Measurements from ENCODE around the gene CRISPLD2.

Gene CRISPLD2

DNA sequence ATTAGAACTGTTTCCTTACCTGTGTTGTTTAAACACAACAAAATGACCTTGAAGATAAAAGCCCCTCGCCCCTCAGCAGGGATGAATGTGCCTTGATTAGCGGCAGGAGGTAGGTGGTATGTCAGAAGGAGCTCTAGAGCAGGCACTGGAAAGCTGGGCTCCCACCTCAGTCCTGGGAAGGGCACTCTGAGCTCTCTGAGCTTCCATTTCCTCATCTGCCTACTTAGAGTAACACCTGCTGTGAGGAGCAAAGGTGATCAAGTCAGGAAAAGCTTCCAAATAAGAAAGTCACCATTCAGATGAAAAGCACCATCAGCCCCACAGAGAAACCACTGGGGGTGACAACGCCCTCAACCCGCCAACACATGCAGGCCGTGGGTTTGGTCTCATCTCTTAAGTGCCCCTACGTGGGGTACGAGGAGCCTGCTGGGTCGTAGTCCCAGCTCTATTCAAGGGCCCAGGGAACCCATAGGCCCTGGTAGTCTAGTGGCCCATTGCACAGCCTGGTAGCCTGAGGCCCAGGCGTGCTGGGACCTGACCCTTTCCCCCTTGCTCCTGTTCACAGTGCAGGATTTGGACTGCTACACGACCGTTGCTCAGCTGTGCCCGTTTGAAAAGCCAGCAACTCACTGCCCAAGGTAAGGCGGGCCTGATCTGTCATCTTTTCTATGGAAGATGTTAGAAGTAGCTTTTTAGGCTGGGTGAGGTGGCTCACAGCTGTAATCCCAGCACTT is 57.3 kb downstream of the CRISPLD2 start:
- DNase-seq (ENCODE audit: extremely low spot score) = no peak
- POLR2A ChIA-PET = no interaction called here
- TF ChIP-seq, protein P1, sequence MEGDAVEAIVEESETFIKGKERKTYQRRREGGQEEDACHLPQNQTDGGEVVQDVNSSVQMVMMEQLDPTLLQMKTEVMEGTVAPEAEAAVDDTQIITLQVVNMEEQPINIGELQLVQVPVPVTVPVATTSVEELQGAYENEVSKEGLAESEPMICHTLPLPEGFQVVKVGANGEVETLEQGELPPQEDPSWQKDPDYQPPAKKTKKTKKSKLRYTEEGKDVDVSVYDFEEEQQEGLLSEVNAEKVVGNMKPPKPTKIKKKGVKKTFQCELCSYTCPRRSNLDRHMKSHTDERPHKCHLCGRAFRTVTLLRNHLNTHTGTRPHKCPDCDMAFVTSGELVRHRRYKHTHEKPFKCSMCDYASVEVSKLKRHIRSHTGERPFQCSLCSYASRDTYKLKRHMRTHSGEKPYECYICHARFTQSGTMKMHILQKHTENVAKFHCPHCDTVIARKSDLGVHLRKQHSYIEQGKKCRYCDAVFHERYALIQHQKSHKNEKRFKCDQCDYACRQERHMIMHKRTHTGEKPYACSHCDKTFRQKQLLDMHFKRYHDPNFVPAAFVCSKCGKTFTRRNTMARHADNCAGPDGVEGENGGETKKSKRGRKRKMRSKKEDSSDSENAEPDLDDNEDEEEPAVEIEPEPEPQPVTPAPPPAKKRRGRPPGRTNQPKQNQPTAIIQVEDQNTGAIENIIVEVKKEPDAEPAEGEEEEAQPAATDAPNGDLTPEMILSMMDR (IDR thresholded peaks at IDR 0.05; ENCODE audit: control extremely low read depth, extremely low read depth, low read depth, missing control alignments) = no peak
- CTCF ChIA-PET = interaction anchor here (0.8 to 1.6 kb wide), 4 partner anchors 11 to 94 kb away, joined by 3 to 4 read pairs (median 4); no protein-coding TSS in a partner anchor

DNA sequence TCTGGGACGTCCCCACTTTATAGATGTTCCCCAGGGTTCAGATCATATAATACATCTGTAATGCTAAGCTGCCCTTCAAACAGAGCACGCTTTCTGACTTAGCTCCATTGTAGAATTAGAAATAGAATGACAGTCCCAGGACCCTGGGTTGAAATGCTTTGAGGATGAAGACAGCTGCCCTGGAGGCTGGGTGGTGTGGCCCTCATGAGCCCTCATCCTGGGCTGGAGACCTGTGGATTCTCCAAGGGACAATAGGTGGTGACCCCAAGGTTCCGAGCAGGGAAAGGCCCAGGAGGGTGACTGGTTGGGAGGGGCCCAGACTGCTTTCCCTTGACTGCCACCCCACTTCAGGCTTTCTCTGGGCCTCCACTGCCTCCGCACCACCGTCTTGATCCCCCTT is 59.0 kb downstream of the CRISPLD2 start:
- CTCF ChIA-PET = interaction anchor here (1.6 kb wide), 1 partner anchor 92 kb away, joined by 4 read pairs; no protein-coding TSS in a partner anchor
- POLR2A ChIA-PET = no interaction called here
- no peak for DNase-seq (ENCODE audit: extremely low spot score)
- TF ChIP-seq, protein P1 (IDR thresholded peaks at IDR 0.05; ENCODE audit: control extremely low read depth, extremely low read depth, low read depth, missing control alignments) = no peak

DNA sequence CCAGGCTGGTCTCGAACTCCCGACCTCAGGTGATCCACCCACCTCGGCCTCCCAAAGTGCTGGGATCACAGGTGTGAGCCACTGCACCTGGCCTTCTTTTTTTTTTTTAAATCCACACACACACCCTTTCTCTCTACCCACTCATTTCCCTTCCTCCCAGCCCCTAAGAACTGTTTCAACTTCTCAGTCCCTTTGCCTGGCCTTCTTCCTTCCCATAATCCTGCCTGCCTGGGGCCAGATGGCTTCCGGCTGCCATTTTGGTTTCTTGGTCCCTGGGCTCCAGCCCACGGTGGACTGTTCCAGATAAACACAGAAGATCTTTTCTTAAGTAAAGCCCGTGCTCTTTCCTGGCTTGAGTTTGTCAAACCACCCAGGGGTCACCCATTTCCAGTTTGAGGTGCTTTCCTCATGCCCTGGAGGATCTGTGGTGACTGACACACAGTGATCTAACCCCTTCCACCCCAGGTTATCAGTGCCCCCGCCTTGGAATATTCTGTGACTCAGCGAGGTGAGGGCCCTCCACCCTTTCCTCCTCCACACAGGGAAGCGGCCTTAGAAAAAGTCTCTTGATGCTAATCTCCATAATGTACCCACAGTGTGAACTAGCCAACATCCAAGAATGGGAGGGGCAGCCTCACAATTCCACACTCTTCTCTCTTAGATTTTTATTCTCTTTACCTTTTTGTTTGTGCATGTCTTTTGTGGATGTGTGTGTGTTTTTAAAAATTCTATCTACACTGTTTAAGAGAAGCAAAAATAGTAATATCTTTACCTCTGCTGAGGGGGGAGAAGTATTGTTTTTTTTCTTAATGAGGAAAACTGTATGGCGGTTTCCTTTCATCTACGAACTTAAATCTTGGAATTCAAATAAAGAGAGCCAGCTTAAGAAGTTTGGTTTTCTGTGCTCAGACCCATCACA is 60.0 kb downstream of the CRISPLD2 start:
- ChIA-PET CTCF (no interaction called here), POLR2A (no interaction called here)
- DNase-seq (ENCODE audit: extremely low spot score) = no peak
- TF ChIP-seq, protein P1 (IDR thresholded peaks at IDR 0.05; ENCODE audit: control extremely low read depth, extremely low read depth, low read depth, missing control alignments) = no peak

DNA sequence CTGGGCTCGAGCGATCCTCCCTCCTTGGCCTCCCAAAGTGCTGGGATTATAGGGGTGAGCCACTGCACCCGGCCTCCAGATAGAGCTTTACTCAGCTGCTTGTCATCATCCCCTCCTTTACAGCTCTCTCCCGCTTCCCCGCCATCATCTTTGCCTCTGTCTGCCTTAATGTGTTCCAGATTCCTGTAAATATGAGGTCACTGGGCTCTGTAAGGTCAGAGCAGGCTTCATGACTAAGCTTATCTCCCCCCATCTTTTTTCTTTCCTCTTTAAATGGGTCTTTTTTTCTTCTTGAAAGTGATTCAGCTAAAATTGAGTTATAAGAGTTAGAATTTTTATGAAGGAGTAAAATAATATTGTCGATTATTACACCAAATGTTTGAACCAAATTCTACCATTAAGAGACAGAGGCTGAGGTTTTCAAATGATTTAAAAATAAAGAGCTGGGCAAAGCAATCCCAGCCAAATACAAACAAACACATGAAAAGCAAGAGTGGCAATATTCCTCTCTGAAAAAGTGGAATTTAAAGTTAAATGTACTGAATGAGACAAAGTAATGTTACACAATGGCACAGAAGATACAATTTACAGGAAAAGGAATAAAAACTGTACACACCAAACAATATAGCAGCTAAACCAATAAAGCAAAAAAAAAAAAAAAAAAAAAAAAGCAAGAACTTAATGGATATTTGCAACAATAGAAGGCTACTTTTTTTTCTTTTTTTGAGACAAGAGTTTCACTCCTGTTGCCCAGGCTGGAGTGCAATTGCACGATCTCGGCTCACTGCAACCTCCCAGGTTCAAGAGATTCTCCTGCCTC is 62.1 kb downstream of the CRISPLD2 start:
- POLR2A ChIA-PET = interaction anchor here (0.6 kb wide), 1 partner anchor 404 kb away, joined by 10 read pairs; no protein-coding TSS in a partner anchor
- no peak for DNase-seq (ENCODE audit: extremely low spot score)
- CTCF ChIA-PET = interaction anchor here (0.6 to 1.6 kb wide), 4 partner anchors 10 to 1803 kb away, joined by 3 to 4 read pairs (median 3); no protein-coding TSS in a partner anchor
- TF ChIP-seq, protein P1 (IDR thresholded peaks at IDR 0.05; ENCODE audit: control extremely low read depth, extremely low read depth, low read depth, missing control alignments) = no peak

DNA sequence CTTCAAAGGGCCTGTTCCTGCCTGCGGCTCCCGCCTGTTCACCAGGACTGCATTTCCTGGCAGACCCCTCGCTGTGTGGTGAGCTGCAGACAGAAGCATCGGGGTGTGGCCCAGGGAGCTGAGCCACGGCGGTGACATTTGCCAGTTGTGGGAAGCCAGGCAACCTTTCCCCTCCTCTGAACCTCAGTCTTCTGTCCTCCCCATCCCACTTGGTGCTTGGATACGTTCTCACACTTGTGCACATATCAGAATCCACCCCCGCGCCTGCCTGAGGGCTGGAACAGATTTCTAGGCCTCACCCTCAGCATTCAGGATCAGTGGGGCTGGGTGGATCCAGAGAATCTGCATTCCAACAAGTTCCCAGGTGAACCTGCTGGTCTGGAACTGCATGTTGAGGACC is 63.5 kb downstream of the CRISPLD2 start:
- TF ChIP-seq, protein P1 (IDR thresholded peaks at IDR 0.05; ENCODE audit: control extremely low read depth, extremely low read depth, low read depth, missing control alignments) = no peak
- ChIA-PET CTCF (interaction anchor here (0.9 to 1.1 kb wide), 2 partner anchors 8 to 69 kb away, joined by 3 to 4 read pairs; no protein-coding TSS in a partner anchor), POLR2A (no interaction called here)
- DNase-seq (ENCODE audit: extremely low spot score) = no peak

DNA sequence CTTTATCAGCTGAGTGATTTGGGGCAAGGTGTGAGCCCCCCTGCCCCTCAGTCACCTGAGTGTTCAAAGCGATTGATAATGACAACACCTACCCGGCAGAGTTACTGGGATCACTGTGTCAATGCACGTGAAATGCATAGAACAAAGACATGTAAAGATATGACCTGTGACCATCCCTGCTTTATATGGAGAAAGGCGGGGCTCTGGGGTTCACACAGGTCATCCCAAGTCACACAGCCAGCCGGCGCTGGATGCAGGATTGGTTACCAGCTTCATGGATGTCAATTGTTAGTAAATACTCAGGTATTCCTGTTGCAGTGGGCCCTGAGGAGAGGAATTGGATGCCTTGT is 64.4 kb downstream of the CRISPLD2 start:
- no peak for DNase-seq (ENCODE audit: extremely low spot score)
- CTCF ChIA-PET = no interaction called here
- TF ChIP-seq, protein P1 (IDR thresholded peaks at IDR 0.05; ENCODE audit: control extremely low read depth, extremely low read depth, low read depth, missing control alignments) = no peak
- POLR2A ChIA-PET = no interaction called here

Data from GM10248 (cell line).